ENCODE measurements around the gene ZNF688. TPM values are rescaled to one million over a fixed set of nuclear protein-coding genes. Genes with fewer than 3 reads are reported as not detected.

ZNF688 gene
- total and polyA plus RNA-seq, 2 of the 13 experiments (the other 11 are each of a cell fraction or from before 2014, with no cell fraction given): 2.4 to 5.4 TPM

Small RNA genes within 50 kb of the gene (small RNA-seq; reads per million reads assigned to genes)
- gene AC093249.4 (ENCODE audit: insufficient read depth in 2 of 3, insufficient read length in 3 of 3, low read depth in 2 of 3, low replicate concordance in 1 of 3): 0 reads per million in 3 experiments

Other genes with a start within 250 kb of the ZNF688 start
- gene CD2BP2, start 216.4 kb downstream of the ZNF688 start, total RNA-seq (2016; rRNA removed; fragmentation: Illumina TruSeq; extraction: Trizol): 54.6 and 69.9 TPM in 2 replicates
- gene CD2BP2, start 216.4 kb downstream of the ZNF688 start, polyA plus RNA-seq (2011; rRNA removed): 24.9 and 27.3 TPM in 2 replicates
- 20.8 and 24.8 TPM in 2 replicates for gene TBC1D10B, start 201.2 kb downstream of the ZNF688 start, total RNA-seq (2016; rRNA removed; fragmentation: Illumina TruSeq; extraction: Trizol)
- 15.7 and 16.4 TPM in 2 replicates for gene TBC1D10B, start 201.2 kb downstream of the ZNF688 start, polyA plus RNA-seq (2011; rRNA removed)
- gene MYL11, start 196.9 kb downstream of the ZNF688 start, total RNA-seq (2016; rRNA removed; fragmentation: Illumina TruSeq; extraction: Trizol): not detected in 2 replicates
- gene MYL11, start 196.9 kb downstream of the ZNF688 start, polyA plus RNA-seq (2011; rRNA removed): not detected in 2 replicates
- 0.18 and 0.27 TPM in 2 replicates for gene SEPTIN1, start 189.2 kb downstream of the ZNF688 start, total RNA-seq (2016; rRNA removed; fragmentation: Illumina TruSeq; extraction: Trizol)
- gene SEPTIN1, start 189.2 kb downstream of the ZNF688 start, polyA plus RNA-seq (2011; rRNA removed): 0.67 and 0.94 TPM in 2 replicates
- 10.9 and 12.3 TPM in 2 replicates for gene ZNF48, start 176.3 kb downstream of the ZNF688 start, total RNA-seq (2016; rRNA removed; fragmentation: Illumina TruSeq; extraction: Trizol)
- gene ZNF48, start 176.3 kb downstream of the ZNF688 start, polyA plus RNA-seq (2011; rRNA removed): 9.9 and 11.7 TPM in 2 replicates
- 10.9 and 11.8 TPM in 2 replicates for gene ZNF771, start 164.1 kb downstream of the ZNF688 start, total RNA-seq (2016; rRNA removed; fragmentation: Illumina TruSeq; extraction: Trizol)
- gene ZNF771, start 164.1 kb downstream of the ZNF688 start, polyA plus RNA-seq (2011; rRNA removed): 5.0 and 5.4 TPM in 2 replicates
- 74.4 and 105 TPM in 2 replicates for gene DCTPP1, start 141.7 kb downstream of the ZNF688 start, total RNA-seq (2016; rRNA removed; fragmentation: Illumina TruSeq; extraction: Trizol)
- gene DCTPP1, start 141.7 kb downstream of the ZNF688 start, polyA plus RNA-seq (2011; rRNA removed): 52.9 and 54.8 TPM in 2 replicates
- 20.7 and 56.3 TPM in 2 replicates for gene SEPHS2, start 125.8 kb downstream of the ZNF688 start, total RNA-seq (2016; rRNA removed; fragmentation: Illumina TruSeq; extraction: Trizol)
- 127 and 128 TPM in 2 replicates for gene SEPHS2, start 125.8 kb downstream of the ZNF688 start, polyA plus RNA-seq (2011; rRNA removed)
- gene ITGAL, start 99.0 kb downstream of the ZNF688 start, total RNA-seq (2016; rRNA removed; fragmentation: Illumina TruSeq; extraction: Trizol): 0.51 and 0.86 TPM in 2 replicates
- 1.2 TPM in 2 replicates for gene ITGAL, start 99.0 kb downstream of the ZNF688 start, polyA plus RNA-seq (2011; rRNA removed)
- 26.6 and 34.4 TPM in 2 replicates for gene ZNF768, start 45.1 kb downstream of the ZNF688 start, total RNA-seq (2016; rRNA removed; fragmentation: Illumina TruSeq; extraction: Trizol)
- 26.7 and 40.0 TPM in 2 replicates for gene ZNF768, start 45.1 kb downstream of the ZNF688 start, polyA plus RNA-seq (2011; rRNA removed)
- 8.8 and 10.2 TPM in 2 replicates for gene ZNF747, start 36.9 kb downstream of the ZNF688 start, total RNA-seq (2016; rRNA removed; fragmentation: Illumina TruSeq; extraction: Trizol)
- gene ZNF747, start 36.9 kb downstream of the ZNF688 start, polyA plus RNA-seq (2011; rRNA removed): 7.0 and 7.2 TPM in 2 replicates
- gene ZNF764, start 13.3 kb downstream of the ZNF688 start, total RNA-seq (2016; rRNA removed; fragmentation: Illumina TruSeq; extraction: Trizol): 7.3 and 9.1 TPM in 2 replicates
- 4.1 and 4.8 TPM in 2 replicates for gene ZNF764, start 13.3 kb downstream of the ZNF688 start, polyA plus RNA-seq (2011; rRNA removed)
- gene ZNF785, start 14.0 kb upstream of the ZNF688 start, total RNA-seq (2016; rRNA removed; fragmentation: Illumina TruSeq; extraction: Trizol): not detected in 2 replicates
- gene ZNF785, start 14.0 kb upstream of the ZNF688 start, polyA plus RNA-seq (2011; rRNA removed): 0.01 TPM in 1 of 2 replicates, not detected in the other
- 19.5 and 22.7 TPM in 2 replicates for gene ZNF689, start 38.7 kb upstream of the ZNF688 start, total RNA-seq (2016; rRNA removed; fragmentation: Illumina TruSeq; extraction: Trizol)
- 9.7 and 11.9 TPM in 2 replicates for gene ZNF689, start 38.7 kb upstream of the ZNF688 start, polyA plus RNA-seq (2011; rRNA removed)
- 9.1 and 11.0 TPM in 2 replicates for gene PRR14, start 79.2 kb upstream of the ZNF688 start, total RNA-seq (2016; rRNA removed; fragmentation: Illumina TruSeq; extraction: Trizol)
- 8.4 and 9.2 TPM in 2 replicates for gene PRR14, start 79.2 kb upstream of the ZNF688 start, polyA plus RNA-seq (2011; rRNA removed)
- 10.1 and 16.2 TPM in 2 replicates for gene FBRS, start 86.7 kb upstream of the ZNF688 start, total RNA-seq (2016; rRNA removed; fragmentation: Illumina TruSeq; extraction: Trizol)
- gene FBRS, start 86.7 kb upstream of the ZNF688 start, polyA plus RNA-seq (2011; rRNA removed): 13.7 and 14.8 TPM in 2 replicates
- gene SRCAP, start 127.5 kb upstream of the ZNF688 start, total RNA-seq (2016; rRNA removed; fragmentation: Illumina TruSeq; extraction: Trizol): 9.0 and 27.8 TPM in 2 replicates
- gene SRCAP, start 127.5 kb upstream of the ZNF688 start, polyA plus RNA-seq (2011; rRNA removed): 4.9 TPM in 2 replicates
- 33.9 and 37.4 TPM in 2 replicates for gene PHKG2, start 176.7 kb upstream of the ZNF688 start, total RNA-seq (2016; rRNA removed; fragmentation: Illumina TruSeq; extraction: Trizol)
- gene PHKG2, start 176.7 kb upstream of the ZNF688 start, polyA plus RNA-seq (2011; rRNA removed): 39.8 and 42.1 TPM in 2 replicates
- 1.2 and 6.4 TPM in 2 replicates for gene CFAP119, start 190.3 kb upstream of the ZNF688 start, total RNA-seq (2016; rRNA removed; fragmentation: Illumina TruSeq; extraction: Trizol)
- 4.0 and 6.4 TPM in 2 replicates for gene CFAP119, start 190.3 kb upstream of the ZNF688 start, polyA plus RNA-seq (2011; rRNA removed)
- 85.6 and 102 TPM in 2 replicates for gene RNF40, start 190.6 kb upstream of the ZNF688 start, total RNA-seq (2016; rRNA removed; fragmentation: Illumina TruSeq; extraction: Trizol)
- gene RNF40, start 190.6 kb upstream of the ZNF688 start, polyA plus RNA-seq (2011; rRNA removed): 84.0 and 91.0 TPM in 2 replicates
- 14.3 and 16.5 TPM in 2 replicates for gene ZNF629, start 215.5 kb upstream of the ZNF688 start, total RNA-seq (2016; rRNA removed; fragmentation: Illumina TruSeq; extraction: Trizol)
- 6.1 and 8.2 TPM in 2 replicates for gene ZNF629, start 215.5 kb upstream of the ZNF688 start, polyA plus RNA-seq (2011; rRNA removed)

All from HepG2 (cell line).